OCI-LY3 (cell line): ENCODE results near the gene GMEB2.

ENCODE experiments used
- EZH2phosphoT487 ChIP-seq: fragments of 200-600 bp; shearing (Covaris generic); IDR thresholded peaks from 2 replicates; pipeline ENCODE4 v1.6.1; 2018; ENCODE audit warnings: antibody characterized with exemption, mixed run types, low read depth
- TF ChIP-seq, protein P1 (sequence below): fragments of 200-600, 300-600 bp; sonication (generic); IDR thresholded peaks from 2 replicates; pipeline ENCODE4 v1.5.1; 2014; ENCODE audit warnings: antibody characterized with exemption, low read length, low read depth

DNA sequence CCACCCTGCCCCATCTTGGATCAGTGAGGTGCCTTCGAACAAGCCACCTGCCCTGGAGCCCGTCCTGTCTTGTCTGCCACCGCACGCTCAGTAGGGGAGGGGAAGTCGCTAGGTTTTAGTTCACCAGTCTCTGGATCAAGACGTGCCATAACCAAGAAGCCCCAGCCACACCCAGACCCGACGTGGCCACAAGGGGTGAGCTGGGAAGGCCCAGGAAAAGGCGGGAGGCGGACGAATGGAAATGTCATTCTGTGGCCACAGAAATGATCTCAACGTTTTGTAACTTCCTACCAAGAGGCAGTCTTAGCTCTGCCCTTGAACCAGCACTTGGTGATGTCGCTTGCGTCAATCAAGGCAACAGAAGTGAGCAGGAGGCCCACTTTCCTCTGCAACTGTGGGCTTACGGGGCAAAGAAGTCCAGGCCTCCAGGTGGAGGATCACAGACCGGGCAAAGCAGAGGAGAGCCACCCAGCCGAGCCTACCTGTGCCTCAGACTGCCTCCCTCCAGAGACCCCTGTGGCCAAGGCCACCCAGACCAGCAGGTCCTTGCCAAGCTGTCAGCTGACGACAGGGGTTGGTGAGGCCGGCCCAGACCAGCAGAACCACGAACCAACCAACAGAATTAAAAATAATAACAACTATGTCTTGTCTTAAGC is 14.5 kb downstream of the GMEB2 start:
- TF ChIP-seq, protein P1, sequence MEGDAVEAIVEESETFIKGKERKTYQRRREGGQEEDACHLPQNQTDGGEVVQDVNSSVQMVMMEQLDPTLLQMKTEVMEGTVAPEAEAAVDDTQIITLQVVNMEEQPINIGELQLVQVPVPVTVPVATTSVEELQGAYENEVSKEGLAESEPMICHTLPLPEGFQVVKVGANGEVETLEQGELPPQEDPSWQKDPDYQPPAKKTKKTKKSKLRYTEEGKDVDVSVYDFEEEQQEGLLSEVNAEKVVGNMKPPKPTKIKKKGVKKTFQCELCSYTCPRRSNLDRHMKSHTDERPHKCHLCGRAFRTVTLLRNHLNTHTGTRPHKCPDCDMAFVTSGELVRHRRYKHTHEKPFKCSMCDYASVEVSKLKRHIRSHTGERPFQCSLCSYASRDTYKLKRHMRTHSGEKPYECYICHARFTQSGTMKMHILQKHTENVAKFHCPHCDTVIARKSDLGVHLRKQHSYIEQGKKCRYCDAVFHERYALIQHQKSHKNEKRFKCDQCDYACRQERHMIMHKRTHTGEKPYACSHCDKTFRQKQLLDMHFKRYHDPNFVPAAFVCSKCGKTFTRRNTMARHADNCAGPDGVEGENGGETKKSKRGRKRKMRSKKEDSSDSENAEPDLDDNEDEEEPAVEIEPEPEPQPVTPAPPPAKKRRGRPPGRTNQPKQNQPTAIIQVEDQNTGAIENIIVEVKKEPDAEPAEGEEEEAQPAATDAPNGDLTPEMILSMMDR = no peak
- TF ChIP-seq EZH2phosphoT487 = no peak
